H1 (cell line): ENCODE data around the gene RRBP1. TPM values are rescaled to one million over a fixed set of nuclear protein-coding genes. Genes with fewer than 3 reads are reported as not detected.

Experiments used
- GTF2F1 ChIP-seq: IDR thresholded peaks from 2 replicates; pipeline ENCODE4 v1.6.1; 2012; ENCODE audit warnings: low read depth, low read length, improper control_type of control experiment, borderline replicate concordance
- polyA plus RNA-seq, 7 experiments: library from polyadenylated mRNA; depleted of rRNA in 3 of 7; stranded (reverse) in 5 of 7; unstranded in 2 of 7; fragments of >200 nt in 5 of 7; fragments of 200-250 nt in 2 of 7; gene quantifications; 1 replicate in 5 of 7; 2 replicates in 1 of 7; 4 replicates in 1 of 7; pipeline versions ENCODE4 v1.2.1 to v1.2.3, GENCODE V29; 2011 to 2013; ENCODE audit warnings: missing spikeins in 2 of 7, mixed read lengths in 2 of 7
- total RNA-seq: library from RNA; stranded (reverse); fragmentation: NEBNext Ultra II Directional; extraction: Animal tissue kit (Norgen Biotek cat#: 25700); gene quantifications from 2 replicates; pipeline ENCODE4 v1.2.1, GENCODE V29; 2021

RRBP1 gene
- total and polyA plus RNA-seq, 2 of the 8 experiments (the other 6 are each of a cell fraction or from before 2014, with no cell fraction given) = 15.9 to 157 TPM

GRCh38 chr20:17696287-17696686, 14.2 kb upstream of the RRBP1 start (continued):
- no peak for TF ChIP-seq GTF2F1
